Progenitor cell of endocrine pancreas (in vitro differentiated cells): ENCODE measurements around the gene AGBL5. TPM values are rescaled to one million over a fixed set of nuclear protein-coding genes. Genes with fewer than 3 reads are reported as not detected.

Experiments
- DNase-seq: peaks from one replicate; pipeline ENCODE4 v3.0.0; 2021; ENCODE audit warnings: low spot score; ENCODE audit not compliant: unreplicated experiment
- H3K27ac Mint-ChIP-seq: 2 replicates; pipeline ENCODE4 v1.8.0; 2021; ENCODE audit warnings: mild to moderate bottlenecking, moderate library complexity, mixed read lengths
- H3K27me3 Mint-ChIP-seq: 2 replicates; pipeline ENCODE4 v1.8.0; 2021; ENCODE audit warnings: mixed read lengths
- H3K36me3 Mint-ChIP-seq: 2 replicates; pipeline ENCODE4 v1.8.0; 2022; ENCODE audit warnings: mixed read lengths; ENCODE audit not compliant: insufficient read depth
- H3K4me1 Mint-ChIP-seq: 2 replicates; pipeline ENCODE4 v1.8.0; 2021; ENCODE audit warnings: low read depth, mixed read lengths
- H3K4me3 Mint-ChIP-seq: 2 replicates; pipeline ENCODE4 v1.8.0; 2021; ENCODE audit warnings: low read depth, mild to moderate bottlenecking, moderate library complexity, mixed read lengths
- H3K9me3 Mint-ChIP-seq: 2 replicates; pipeline ENCODE4 v1.8.0; 2021; ENCODE audit warnings: low read depth, mixed read lengths
- total RNA-seq: library from RNA; stranded (reverse); gene quantifications from 2 replicates; pipeline ENCODE4 v1.2.1, GENCODE V29; 2021
- TF ChIP-seq, protein P1 (sequence below): fragments of 200-600 bp; sonication (generic); IDR thresholded peaks from one replicate; pipeline ENCODE4 v1.5.0; 2021; ENCODE audit warnings: antibody characterized with exemption, mild to moderate bottlenecking; ENCODE audit not compliant: unreplicated experiment

Gene AGBL5
- total RNA-seq, 1 donor from 2014 or later: 60.2 TPM

DNA sequence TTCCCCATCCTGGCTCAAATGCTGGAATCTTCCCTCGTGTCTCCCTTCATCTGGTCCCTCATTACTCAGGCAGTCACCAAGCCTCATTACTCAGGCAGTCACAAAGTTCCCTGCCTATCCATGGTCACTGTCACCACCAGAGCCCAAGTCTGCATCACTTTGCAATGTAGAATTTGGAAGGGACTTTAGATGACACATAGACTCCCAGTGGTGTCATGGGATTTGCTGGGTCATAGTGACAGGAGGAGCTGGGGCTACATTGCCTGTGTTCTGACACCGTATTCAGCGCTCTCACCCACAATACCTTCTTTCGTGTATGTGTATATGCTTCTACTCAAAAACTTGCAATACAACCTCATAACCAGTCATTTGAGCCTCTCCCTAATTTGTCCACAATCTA, 24.9 kb downstream of the AGBL5 start:
- Mint-ChIP-seq H3K36me3 (no peaks in the 10 kb centered on the region), H3K9me3 (no peaks in the 10 kb centered on the region), H3K4me1 (peaks cover 4% of the 10 kb centered on the region), H3K27ac (no peak overlapping the region), H3K4me3 (no peak overlapping the region), H3K27me3 (peaks cover 30% of the 10 kb centered on the region)
- TF ChIP-seq, protein P1, sequence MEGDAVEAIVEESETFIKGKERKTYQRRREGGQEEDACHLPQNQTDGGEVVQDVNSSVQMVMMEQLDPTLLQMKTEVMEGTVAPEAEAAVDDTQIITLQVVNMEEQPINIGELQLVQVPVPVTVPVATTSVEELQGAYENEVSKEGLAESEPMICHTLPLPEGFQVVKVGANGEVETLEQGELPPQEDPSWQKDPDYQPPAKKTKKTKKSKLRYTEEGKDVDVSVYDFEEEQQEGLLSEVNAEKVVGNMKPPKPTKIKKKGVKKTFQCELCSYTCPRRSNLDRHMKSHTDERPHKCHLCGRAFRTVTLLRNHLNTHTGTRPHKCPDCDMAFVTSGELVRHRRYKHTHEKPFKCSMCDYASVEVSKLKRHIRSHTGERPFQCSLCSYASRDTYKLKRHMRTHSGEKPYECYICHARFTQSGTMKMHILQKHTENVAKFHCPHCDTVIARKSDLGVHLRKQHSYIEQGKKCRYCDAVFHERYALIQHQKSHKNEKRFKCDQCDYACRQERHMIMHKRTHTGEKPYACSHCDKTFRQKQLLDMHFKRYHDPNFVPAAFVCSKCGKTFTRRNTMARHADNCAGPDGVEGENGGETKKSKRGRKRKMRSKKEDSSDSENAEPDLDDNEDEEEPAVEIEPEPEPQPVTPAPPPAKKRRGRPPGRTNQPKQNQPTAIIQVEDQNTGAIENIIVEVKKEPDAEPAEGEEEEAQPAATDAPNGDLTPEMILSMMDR: no peak
- no peak for DNase-seq

DNA sequence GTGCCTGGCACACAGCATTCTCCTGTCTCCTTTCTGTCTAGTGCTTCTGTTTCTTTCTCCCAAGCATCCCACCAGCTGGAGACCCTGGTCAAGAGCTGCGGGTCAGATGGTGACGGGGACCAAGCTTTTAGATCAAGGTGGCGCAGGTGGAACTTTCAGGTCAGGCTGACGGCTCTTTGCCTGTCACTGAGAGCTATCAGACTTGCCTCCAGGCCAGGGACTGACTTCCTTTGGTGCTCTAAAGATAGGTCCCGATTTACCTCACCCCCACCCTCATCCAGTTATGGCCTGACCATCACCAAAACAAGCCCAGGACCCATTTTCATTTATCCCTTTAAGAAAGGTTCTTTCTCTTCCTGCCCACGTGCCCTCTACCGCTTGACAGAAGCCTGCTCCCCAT, 25.8 kb downstream of the AGBL5 start:
- H3K4me3 Mint-ChIP-seq: no peak overlapping the region
- TF ChIP-seq, protein P1: no peak

GRCh38 chr2:27078267-27079194, 27.1 kb downstream of the AGBL5 start, which contains the start of gene EMILIN1:
EMILIN1 (plus strand) TSS chr2:27078615; CDS start chr2:27079066, 451 bp downstream.
- peaks cover 6% of the 10 kb centered on the region for H3K4me1 Mint-ChIP-seq
- no peak for DNase-seq

More for the DNA sequence above, 25.8 kb downstream of the AGBL5 start:
- Mint-ChIP-seq H3K27ac (no peak overlapping the region), H3K9me3 (no peaks in the 10 kb centered on the region), H3K27me3 (peaks cover 30% of the 10 kb centered on the region), H3K36me3 (no peaks in the 10 kb centered on the region), H3K4me1 (peaks cover 6% of the 10 kb centered on the region)
- no peak for DNase-seq

GRCh38 chr2:27079233-27080139, 28.0 kb downstream of the AGBL5 start:
- no peak overlapping the region for H3K27ac Mint-ChIP-seq
- TF ChIP-seq, protein P1: no peak

More at GRCh38 chr2:27078267-27079194, 27.1 kb downstream of the AGBL5 start, which contains the start of gene EMILIN1:
- no peak within 1 kb of the TSS for H3K27ac Mint-ChIP-seq
- H3K4me3 Mint-ChIP-seq: no peak within 1 kb of the TSS
- H3K27me3 Mint-ChIP-seq: peaks cover 33% of the 10 kb centered on the region
- TF ChIP-seq, protein P1: no peak
- no peaks in the 10 kb centered on the region for H3K9me3 Mint-ChIP-seq
- H3K36me3 Mint-ChIP-seq: no peaks in the 10 kb centered on the region

DNA sequence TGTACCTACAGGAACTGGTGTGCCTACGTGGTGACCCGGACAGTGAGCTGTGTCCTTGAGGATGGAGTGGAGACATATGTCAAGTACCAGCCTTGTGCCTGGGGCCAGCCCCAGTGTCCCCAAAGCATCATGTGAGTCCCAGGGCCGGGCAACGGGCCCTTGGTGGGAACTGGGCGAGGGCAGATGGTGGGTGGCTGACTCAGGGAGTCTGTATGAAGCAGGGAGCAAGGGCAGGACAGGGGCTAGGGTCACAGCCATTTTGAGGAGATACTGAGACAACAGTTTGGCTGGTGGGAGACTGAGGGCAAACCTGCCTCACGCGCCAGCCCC, 28.6 kb downstream of the AGBL5 start:
- Mint-ChIP-seq H3K27me3 (peaks cover 29% of the 10 kb centered on the region), H3K36me3 (no peaks in the 10 kb centered on the region), H3K4me3 (no peak overlapping the region), H3K9me3 (no peaks in the 10 kb centered on the region), H3K27ac (no peak overlapping the region), H3K4me1 (peaks cover 6% of the 10 kb centered on the region)
- TF ChIP-seq, protein P1: no peak
- DNase-seq: no peak

More at GRCh38 chr2:27079233-27080139, 28.0 kb downstream of the AGBL5 start:
- no peaks in the 10 kb centered on the region for H3K36me3 Mint-ChIP-seq
- H3K4me1 Mint-ChIP-seq: peaks cover 6% of the 10 kb centered on the region
- H3K9me3 Mint-ChIP-seq: no peaks in the 10 kb centered on the region
- H3K4me3 Mint-ChIP-seq: no peak overlapping the region
- H3K27me3 Mint-ChIP-seq: peaks cover 31% of the 10 kb centered on the region
- no peak for DNase-seq
